Lower lobe of right lung (tissue), 2 donors: ENCODE data around the gene ZDHHC18. TPM values are rescaled to one million over a fixed set of nuclear protein-coding genes. Genes with fewer than 3 reads are reported as not detected.

ENCODE experiments used
- ATAC-seq, 2 donors: fragments of 200-7000 bp; cut with Tn5 transposase; one replicate each; pipeline ENCODE4 v1.9.1; 2020 to 2022; ENCODE audit warnings: mild to moderate bottlenecking in 2 of 2, moderate library complexity in 2 of 2
- DNase-seq: peaks from one replicate; pipeline ENCODE4 v3.0.0-alpha.2; 2020
- H3K27ac ChIP-seq: fragments of 200-600 bp; one replicate; pipeline ENCODE4 v1.8.0; 2022
- H3K27me3 ChIP-seq: fragments of 200-600 bp; one replicate; pipeline ENCODE4 v1.8.0; 2022; ENCODE audit warnings: low read depth
- H3K36me3 ChIP-seq: fragments of 200-600 bp; one replicate; pipeline ENCODE4 v1.8.0; 2022; ENCODE audit warnings: mild to moderate bottlenecking
- H3K4me1 ChIP-seq: fragments of 200-600 bp; one replicate; pipeline ENCODE4 v1.8.0; 2022
- H3K4me3 ChIP-seq: fragments of 200-600 bp; one replicate; pipeline ENCODE4 v1.8.0; 2022; ENCODE audit warnings: mild to moderate bottlenecking
- H3K9me3 ChIP-seq: fragments of 200-600 bp; one replicate; pipeline ENCODE4 v1.8.0; 2022
- CTCF ChIP-seq: fragments of 200-600 bp; IDR thresholded peaks from one replicate; pipeline ENCODE4 v1.8.0; 2022; ENCODE audit warnings: antibody characterized with exemption, mild to moderate bottlenecking
- intact Hi-C: fragments of 100-400 bp; cut with DNase I; formaldehyde crosslinking; loops from one replicate; pipeline ENCODE4 v1.11.0; 2022
- total RNA-seq: library from RNA; stranded (reverse); fragmentation: NEBNext Ultra II Directional; extraction: Animal tissue kit (Norgen Biotek cat#: 25700); gene quantifications from one replicate; pipeline ENCODE4 v1.2.1, GENCODE V29; 2021
- donor health status: DM: no; HTN: yes; CAD: no; lungs with severe emphysema.

Gene ZDHHC18
- total RNA-seq, 1 donor from 2014 or later = 29.1 TPM

GRCh38 chr1:26822737-26823395, 3.6 kb upstream of the ZDHHC18 start:
- Histone ChIP-seq H3K4me3 (no peak overlapping the region), H3K9me3 (no peaks in the 10 kb centered on the region), H3K27me3 (no peaks in the 10 kb centered on the region), H3K4me1 (peaks cover 19% of the 10 kb centered on the region), H3K36me3 (no peaks in the 10 kb centered on the region), H3K27ac (no peak overlapping the region)
- intact Hi-C loops = no loop called here
- ATAC-seq (no peak), DNase-seq (no peak)
- no peak for TF ChIP-seq CTCF

GRCh38 chr1:26824731-26825130, 1.8 kb upstream of the ZDHHC18 start:
- peaks cover 37% of the 10 kb centered on the region for H3K4me1 ChIP-seq
- H3K4me3 ChIP-seq = no peak overlapping the region
- H3K27ac ChIP-seq = no peak overlapping the region
- H3K9me3 ChIP-seq = no peaks in the 10 kb centered on the region
- H3K36me3 ChIP-seq = no peaks in the 10 kb centered on the region
- no peak for TF ChIP-seq CTCF
- DNase-seq (no peak), ATAC-seq (no peak)
- no peaks in the 10 kb centered on the region for H3K27me3 ChIP-seq
- intact Hi-C loops = no loop called here

- Histone ChIP-seq H3K27me3 (no peaks in the 10 kb centered on the region), H3K4me1 (peaks cover 47% of the 10 kb centered on the region), H3K36me3 (peaks cover 10% of the 10 kb centered on the region), H3K4me3 (peak overlapping the region; percentile 67), H3K9me3 (no peaks in the 10 kb centered on the region), H3K27ac (peak overlapping the region; percentile 62)
- intact Hi-C loops = no loop called here
- DNase-seq (no peak), ATAC-seq (peak in 1 of 2 donors; percentile 2)
- TF ChIP-seq CTCF = no peak
Observed at GRCh38 chr1:26827106-26827604, 667 bp downstream of the ZDHHC18 start.

- H3K9me3 ChIP-seq = no peaks in the 10 kb centered on the region
- peak overlapping the region; percentile 62 for H3K27ac ChIP-seq
- DNase-seq (no peak), ATAC-seq (no peak)
- H3K4me1 ChIP-seq = peaks cover 47% of the 10 kb centered on the region
- H3K4me3 ChIP-seq = peak overlapping the region; percentile 67
- H3K27me3 ChIP-seq = no peaks in the 10 kb centered on the region
- no peak for TF ChIP-seq CTCF
- H3K36me3 ChIP-seq = peaks cover 15% of the 10 kb centered on the region
- intact Hi-C loops = no loop called here
Observed at GRCh38 chr1:26827663-26828062, 1.2 kb downstream of the ZDHHC18 start.

- no peaks in the 10 kb centered on the region for H3K27me3 ChIP-seq
- TF ChIP-seq CTCF = no peak
- peaks cover 47% of the 10 kb centered on the region for H3K4me1 ChIP-seq
- no peaks in the 10 kb centered on the region for H3K9me3 ChIP-seq
- ATAC-seq = peak; percentile 23 to 41
- intact Hi-C loops = no loop called here
- DNase-seq = peak; percentile 69
- peak overlapping the region; percentile 8 for H3K4me3 ChIP-seq
- H3K27ac ChIP-seq = peak overlapping the region; percentile 18
- H3K36me3 ChIP-seq = peaks cover 23% of the 10 kb centered on the region
Observed at GRCh38 chr1:26828411-26828991, 2.0 kb downstream of the ZDHHC18 start.
